PC-3 (cell line): ENCODE data around the gene SERPINI1. TPM values are rescaled to one million over a fixed set of nuclear protein-coding genes. Genes with fewer than 3 reads are reported as not detected.
A peak's percentile ranks its signal among the peaks of the same experiment; 100 is the strongest.

Source experiments
- ATAC-seq: fragments of 200-7000 bp; cut with Tn5 transposase; 2 replicates; pipeline ENCODE4 v1.9.1; 2020; ENCODE audit warnings: mild to moderate bottlenecking, moderate library complexity
- BruUV-seq: library from RNA; stranded (reverse); fragments of 400-500 nt; replicated peaks from 2 replicates; lab custom pipeline; 2021; lab: Mats Ljungman, UMichigan
- CTCF ChIA-PET: fragments of 300-600 bp; sonication (Branson Sonifier 250); formaldehyde crosslinking; loops from one replicate; lab custom pipeline; 2022; ENCODE audit warnings: antibody characterized with exemption; lab: Charles Lee
- POLR2A ChIA-PET: fragments of 300-600 bp; sonication (Branson Sonifier 250); formaldehyde crosslinking; loops from one replicate; lab custom pipeline; 2022; ENCODE audit warnings: antibody characterized with exemption; ENCODE audit not compliant: unreplicated experiment; lab: Charles Lee
- DNase-seq: peaks from one replicate; pipeline ENCODE4 v3.0.0-alpha.2; 2015
- H2AFZ ChIP-seq: fragments of 300-600 bp; sonication (generic); 2 replicates; pipeline ENCODE4 v1.6.0; 2016; ENCODE audit warnings: antibody characterized with exemption, low read length
- H3F3A ChIP-seq: fragments of 300-600 bp; sonication (generic); one replicate; pipeline ENCODE4 v1.6.0; 2017; ENCODE audit warnings: antibody characterized with exemption, low read length, control low read depth, mild to moderate bottlenecking; ENCODE audit not compliant: unreplicated experiment
- H3K27ac ChIP-seq: fragments of 300-600 bp; sonication (generic); 2 replicates; pipeline ENCODE4 v1.5.1; 2016; ENCODE audit warnings: mild to moderate bottlenecking, low read length
- H3K27me3 ChIP-seq: fragments of 300-600 bp; sonication (generic); 2 replicates; pipeline ENCODE4 v1.6.1; 2016; ENCODE audit warnings: low read length, mixed read lengths
- H3K36me3 ChIP-seq: fragments of 300-600 bp; sonication (generic); 2 replicates; pipeline ENCODE4 v1.6.1; 2016; ENCODE audit warnings: low read depth, mixed run types, low read length, mixed read lengths
- H3K4me1 ChIP-seq: fragments of 300-600 bp; sonication (generic); 2 replicates; pipeline ENCODE4 v1.5.1; 2016; ENCODE audit warnings: low read length; ENCODE audit not compliant: insufficient read depth
- H3K4me2 ChIP-seq: fragments of 300-600 bp; sonication (generic); 2 replicates; pipeline ENCODE4 v1.6.0; 2016; ENCODE audit warnings: low read length
- H3K4me3 ChIP-seq: fragments of 300-600 bp; sonication (generic); 2 replicates; pipeline ENCODE4 v1.5.1; 2016; ENCODE audit warnings: mild to moderate bottlenecking, low read length, mixed read lengths
- H3K79me2 ChIP-seq: fragments of 300-600 bp; sonication (generic); 2 replicates; pipeline ENCODE4 v1.6.1; 2017; ENCODE audit warnings: low read length, mixed read lengths
- H3K9ac ChIP-seq: fragments of 300-600 bp; sonication (generic); 2 replicates; pipeline ENCODE4 v1.6.0; 2016; ENCODE audit warnings: mild to moderate bottlenecking, low read length
- H3K9me2 ChIP-seq: fragments of 300-600 bp; sonication (generic); replicated peaks from 2 replicates; pipeline ENCODE4 v1.6.1; 2016; ENCODE audit warnings: mixed run types, low read length, mixed read lengths
- H3K9me3 ChIP-seq: fragments of 300-600 bp; sonication (generic); 2 replicates; pipeline ENCODE4 v1.6.1; 2016; ENCODE audit warnings: low read length, mixed read lengths
- H4K20me1 ChIP-seq: fragments of 300-600 bp; sonication (generic); 2 replicates; pipeline ENCODE4 v1.6.1; 2016; ENCODE audit warnings: low read length, mixed read lengths
- EZH2 ChIP-seq: fragments of 300-600 bp; sonication (generic); IDR thresholded peaks from one replicate; pipeline ENCODE4 v1.6.1; 2017; ENCODE audit warnings: antibody characterized with exemption, mild to moderate bottlenecking, low read length; ENCODE audit not compliant: unreplicated experiment
- EZH2phosphoT487 ChIP-seq: fragments of 300-600 bp; sonication (generic); IDR thresholded peaks from 2 replicates; pipeline ENCODE4 v1.6.1; 2018; ENCODE audit warnings: mild to moderate bottlenecking, antibody characterized with exemption, low read length, borderline replicate concordance
- intact Hi-C: fragments of 100-400 bp; cut with micrococcal nuclease; formaldehyde crosslinking; loops from 2 replicates; pipeline ENCODE4 v1.9.0; 2023
- total RNA-seq: library from RNA; depleted of rRNA; stranded (reverse); fragments of >200 nt; gene quantifications from 2 replicates; pipeline ENCODE4 v1.2.3, GENCODE V29; 2014
- TF ChIP-seq, protein P1 (sequence below): fragments of 300-600 bp; sonication (generic); conservative IDR thresholded peaks from 2 replicates; pipeline ENCODE4 v1.5.1; 2017; ENCODE audit warnings: antibody characterized with exemption, low read depth, mild to moderate bottlenecking, low read length

The SERPINI1 gene
- total RNA-seq, 1 experiment from 2014 or later = 1.3 TPM

DNA sequence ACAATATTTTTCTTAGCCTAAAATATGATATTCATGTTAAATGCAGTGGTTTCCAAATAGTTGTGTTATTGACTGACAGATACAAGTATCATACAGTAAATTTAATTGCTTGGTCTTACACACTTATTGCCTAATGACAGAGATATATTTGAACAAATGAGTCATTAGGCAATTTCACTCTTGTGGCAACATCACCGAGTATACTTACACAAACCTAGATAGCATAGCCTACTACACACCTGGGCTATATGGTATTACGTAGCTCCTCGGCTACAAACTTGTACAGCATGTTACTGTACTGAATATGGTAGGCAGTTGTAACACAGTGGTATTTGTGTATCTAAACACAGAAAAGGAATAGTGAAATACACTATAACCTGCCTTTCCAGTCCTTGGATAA is 50.3 kb downstream of the SERPINI1 start:
- intact Hi-C loops = no loop called here
- ChIA-PET POLR2A (no interaction called here), CTCF (interaction anchor here (0.5 kb wide), 1 partner anchor 267 kb away, joined by 4 read pairs; no protein-coding TSS in a partner anchor)
- ATAC-seq (peak; percentile 55), DNase-seq (peak; percentile 16)
- no peak overlapping the region for H3K4me2 ChIP-seq
- no peaks in the 10 kb centered on the region for H3K79me2 ChIP-seq
- H3K27me3 ChIP-seq = no peaks in the 10 kb centered on the region
- no peak for TF ChIP-seq EZH2phosphoT487
- TF ChIP-seq EZH2 = no peak
- H3K9me2 ChIP-seq = no peaks in the 10 kb centered on the region
- H3K9ac ChIP-seq = no peak overlapping the region
- H3K9me3 ChIP-seq = no peaks in the 10 kb centered on the region
- no peaks in the 10 kb centered on the region for H3K4me1 ChIP-seq
- no peak overlapping the region for H3K27ac ChIP-seq
- no peaks in the 10 kb centered on the region for H4K20me1 ChIP-seq
- no TSS peak for BruUV-seq
- no peak overlapping the region for H3K4me3 ChIP-seq
- no peak overlapping the region for H2AFZ ChIP-seq
- H3K36me3 ChIP-seq = no peaks in the 10 kb centered on the region
- H3F3A ChIP-seq = no peaks in the 10 kb centered on the region

DNA sequence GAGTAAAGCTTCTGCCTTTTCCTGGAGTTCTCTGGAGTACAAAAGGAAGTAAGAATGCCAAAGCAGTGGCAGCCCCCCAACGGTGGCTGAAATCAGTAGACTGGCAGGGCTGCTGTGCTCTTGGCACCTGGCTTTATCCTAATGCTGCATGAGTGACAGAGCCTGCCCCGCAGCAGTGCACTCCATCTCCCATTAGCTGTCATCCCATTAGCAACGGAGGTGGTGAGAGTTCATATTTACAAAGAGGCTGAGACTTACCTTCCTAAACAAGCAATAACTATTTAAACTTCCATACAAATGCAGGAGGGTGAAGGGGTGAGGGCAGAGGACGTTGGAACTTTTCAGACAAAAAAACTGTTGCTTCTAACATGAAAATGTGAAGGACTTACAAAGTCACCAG is 51.9 kb downstream of the SERPINI1 start:
- Histone ChIP-seq H3K9ac (no peak overlapping the region), H3K9me3 (no peaks in the 10 kb centered on the region), H3K27me3 (no peaks in the 10 kb centered on the region), H2AFZ (no peak overlapping the region), H3F3A (no peaks in the 10 kb centered on the region), H3K36me3 (no peaks in the 10 kb centered on the region), H3K79me2 (no peaks in the 10 kb centered on the region), H3K9me2 (no peaks in the 10 kb centered on the region), H3K4me1 (no peaks in the 10 kb centered on the region), H4K20me1 (no peaks in the 10 kb centered on the region), H3K27ac (no peak overlapping the region), H3K4me2 (no peak overlapping the region), H3K4me3 (no peak overlapping the region)
- ChIA-PET CTCF (no interaction called here), POLR2A (no interaction called here)
- ATAC-seq = peak; percentile 37; the same call in 1 of the 2 replicates
- no TSS peak for BruUV-seq
- intact Hi-C loops = no loop called here
- DNase-seq = no peak
- TF ChIP-seq EZH2phosphoT487 = no peak
- TF ChIP-seq, protein P1, sequence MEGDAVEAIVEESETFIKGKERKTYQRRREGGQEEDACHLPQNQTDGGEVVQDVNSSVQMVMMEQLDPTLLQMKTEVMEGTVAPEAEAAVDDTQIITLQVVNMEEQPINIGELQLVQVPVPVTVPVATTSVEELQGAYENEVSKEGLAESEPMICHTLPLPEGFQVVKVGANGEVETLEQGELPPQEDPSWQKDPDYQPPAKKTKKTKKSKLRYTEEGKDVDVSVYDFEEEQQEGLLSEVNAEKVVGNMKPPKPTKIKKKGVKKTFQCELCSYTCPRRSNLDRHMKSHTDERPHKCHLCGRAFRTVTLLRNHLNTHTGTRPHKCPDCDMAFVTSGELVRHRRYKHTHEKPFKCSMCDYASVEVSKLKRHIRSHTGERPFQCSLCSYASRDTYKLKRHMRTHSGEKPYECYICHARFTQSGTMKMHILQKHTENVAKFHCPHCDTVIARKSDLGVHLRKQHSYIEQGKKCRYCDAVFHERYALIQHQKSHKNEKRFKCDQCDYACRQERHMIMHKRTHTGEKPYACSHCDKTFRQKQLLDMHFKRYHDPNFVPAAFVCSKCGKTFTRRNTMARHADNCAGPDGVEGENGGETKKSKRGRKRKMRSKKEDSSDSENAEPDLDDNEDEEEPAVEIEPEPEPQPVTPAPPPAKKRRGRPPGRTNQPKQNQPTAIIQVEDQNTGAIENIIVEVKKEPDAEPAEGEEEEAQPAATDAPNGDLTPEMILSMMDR = no peak
- no peak for TF ChIP-seq EZH2

DNA sequence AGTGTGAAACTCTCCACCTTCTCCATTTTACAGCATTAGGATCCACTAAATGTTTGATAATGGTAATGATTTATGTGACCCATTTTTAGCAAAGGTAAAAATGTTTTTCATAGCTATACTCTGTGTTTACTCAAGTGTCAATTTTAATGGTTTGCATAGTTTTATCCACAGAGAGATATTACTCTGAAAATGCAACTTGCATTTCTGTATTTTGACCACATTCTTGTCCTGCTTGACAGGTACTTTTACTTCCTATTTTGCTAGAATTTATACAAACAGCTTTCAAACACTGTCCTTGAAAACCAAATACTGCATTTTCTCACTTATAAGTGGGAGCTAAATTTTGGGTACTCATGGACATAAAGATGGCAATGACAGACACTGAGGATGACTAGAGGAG is 62.9 kb downstream of the SERPINI1 start:
- Histone ChIP-seq H3K4me2 (no peak overlapping the region), H3K27me3 (no peaks in the 10 kb centered on the region), H4K20me1 (no peaks in the 10 kb centered on the region), H3K36me3 (no peaks in the 10 kb centered on the region), H3K79me2 (no peaks in the 10 kb centered on the region), H3K9ac (no peak overlapping the region), H3F3A (no peaks in the 10 kb centered on the region), H3K4me3 (no peak overlapping the region), H2AFZ (no peak overlapping the region), H3K9me3 (no peaks in the 10 kb centered on the region), H3K9me2 (no peaks in the 10 kb centered on the region), H3K27ac (no peak overlapping the region), H3K4me1 (no peaks in the 10 kb centered on the region)
- no TSS peak for BruUV-seq
- intact Hi-C loops = no loop called here
- POLR2A ChIA-PET = no interaction called here
- CTCF ChIA-PET = no interaction called here
- no peak for DNase-seq
- TF ChIP-seq, protein P1 = no peak
- no peak for TF ChIP-seq EZH2
- no peak for ATAC-seq
